GM19328 (cell line): ENCODE measurements around the gene SAA4.
"Not testable (repeated sequence)": the region's sequence is repeated elsewhere in the genome, so short reads cannot be mapped to it uniquely, and the experiment has no call there.

Source experiments
- ATAC-seq: cut with Tn5 transposase; IDR thresholded peaks from one replicate; pipeline ENCODE4 v1.9.1; 2021; ENCODE audit warnings: mild to moderate bottlenecking, moderate library complexity; ENCODE audit not compliant: unreplicated experiment

Gene SAA4

GRCh38 chr11:18236664-18237356 lies at the start of gene SAA4:
Gene SAA4 (minus strand): TSS chr11:18236802. CDS start chr11:18235926, 876 bp downstream.
- ATAC-seq, result no peak

- ATAC-seq, result no peak
Observed at GRCh38 chr11:18285841-18286240, 49.2 kb upstream of the SAA4 start.

- no peak for ATAC-seq
Observed at GRCh38 chr11:18282626-18283025, 46.0 kb upstream of the SAA4 start.

- ATAC-seq, result peak; percentile 89
Observed at GRCh38 chr11:18280438-18281045, 43.9 kb upstream of the SAA4 start.

- ATAC-seq, result no peak
Observed at GRCh38 chr11:18277565-18278271, 41.1 kb upstream of the SAA4 start.

- ATAC-seq, result no peak
Observed at GRCh38 chr11:18271206-18271605, 34.6 kb upstream of the SAA4 start.

- ATAC-seq, result no peak
Observed at GRCh38 chr11:18270102-18270501, 33.5 kb upstream of the SAA4 start.

- ATAC-seq, result not testable (repeated sequence)
Observed at GRCh38 chr11:18269252-18269651, 32.6 kb upstream of the SAA4 start.

GRCh38 chr11:18267335-18268133 lies 30.9 kb upstream of the SAA4 start:
- peak; percentile 44 for ATAC-seq

GRCh38 chr11:18265949-18266348 lies 29.3 kb upstream of the SAA4 start, which contains the start of gene SAA1:
Gene SAA1 (plus strand): TSS chr11:18266264. CDS start chr11:18266888, 624 bp downstream.
- no peak for ATAC-seq

- no peak for ATAC-seq
Observed at GRCh38 chr11:18264677-18265555, 28.3 kb upstream of the SAA4 start.

GRCh38 chr11:18264035-18264434 lies 27.4 kb upstream of the SAA4 start:
- no peak for ATAC-seq

- ATAC-seq, result not testable (repeated sequence)
Observed at GRCh38 chr11:18262681-18263350, 26.2 kb upstream of the SAA4 start.

GRCh38 chr11:18261721-18262120 lies 25.1 kb upstream of the SAA4 start:
- no peak for ATAC-seq

- no peak for ATAC-seq
Observed at GRCh38 chr11:18259259-18259658, 22.7 kb upstream of the SAA4 start.

GRCh38 chr11:18254781-18255361 lies 18.3 kb upstream of the SAA4 start:
- ATAC-seq, result no peak

GRCh38 chr11:18253778-18254338 lies 17.3 kb upstream of the SAA4 start:
- ATAC-seq, result no peak

GRCh38 chr11:18253233-18253632 lies 16.6 kb upstream of the SAA4 start:
- ATAC-seq, result no peak

GRCh38 chr11:18248561-18248960 lies 12.0 kb upstream of the SAA4 start, which contains the start of gene SAA2:
Gene SAA2 (minus strand): TSS chr11:18248668. CDS start chr11:18248011, 657 bp downstream.
- ATAC-seq, result no peak
